UCSD-AML1 (cell line): ENCODE results near the gene COPZ2.
"Not testable (repeated sequence)": the region's sequence is repeated elsewhere in the genome, so short reads cannot be mapped to it uniquely, and the experiment has no call there.

ENCODE experiments used
- DNase-seq: peaks from one replicate; lab custom pipeline; 2025; ENCODE audit not compliant: unreplicated experiment; lab: John Stamatoyannopoulos, UW

Gene COPZ2

GRCh38 chr17:48010193-48010592 is 27.4 kb downstream of the COPZ2 start:
- DNase-seq = no peak

GRCh38 chr17:48006936-48007709 is 30.5 kb downstream of the COPZ2 start:
- DNase-seq = no peak

- no peak for DNase-seq
These were observed 32.6 kb downstream of the COPZ2 start for GRCh38 chr17:48004983-48005382.

- no peak for DNase-seq
These were observed 34.0 kb downstream of the COPZ2 start for GRCh38 chr17:48003417-48004151.

GRCh38 chr17:48002916-48003416 is 34.6 kb downstream of the COPZ2 start:
- no peak for DNase-seq

- no peak for DNase-seq
These were observed 35.2 kb downstream of the COPZ2 start for GRCh38 chr17:48002266-48002915.

- not testable (repeated sequence) for DNase-seq
These were observed 35.9 kb downstream of the COPZ2 start for GRCh38 chr17:48001657-48002056.

- DNase-seq = no peak
These were observed 36.4 kb downstream of the COPZ2 start for GRCh38 chr17:48001197-48001596.

- no peak for DNase-seq
These were observed 38.0 kb downstream of the COPZ2 start for GRCh38 chr17:47999582-47999981.

- DNase-seq = no peak
These were observed 39.6 kb downstream of the COPZ2 start for GRCh38 chr17:47998044-47998443.

GRCh38 chr17:47997586-47997985 is 40.0 kb downstream of the COPZ2 start:
- DNase-seq = no peak

GRCh38 chr17:47996201-47996600 is 41.4 kb downstream of the COPZ2 start:
- no peak for DNase-seq

GRCh38 chr17:47995241-47995935 is 42.2 kb downstream of the COPZ2 start:
- DNase-seq = no peak

GRCh38 chr17:47994724-47995123 is 42.9 kb downstream of the COPZ2 start:
- DNase-seq = no peak

GRCh38 chr17:47993964-47994363 is 43.6 kb downstream of the COPZ2 start:
- DNase-seq = no peak

- DNase-seq = no peak
These were observed 44.5 kb downstream of the COPZ2 start for GRCh38 chr17:47993031-47993564.

- no peak for DNase-seq
These were observed 45.4 kb downstream of the COPZ2 start for GRCh38 chr17:47992216-47992615.

GRCh38 chr17:47990962-47991731 is 46.5 kb downstream of the COPZ2 start:
- no peak for DNase-seq

GRCh38 chr17:47989700-47990099 is 47.9 kb downstream of the COPZ2 start:
- DNase-seq = no peak

- DNase-seq = no peak
These were observed 48.4 kb downstream of the COPZ2 start for GRCh38 chr17:47989159-47989558.
